Measurements from ENCODE around the gene INF2.

The INF2 gene

GRCh38 chr14:104644091-104644635, 45.3 kb upstream of the INF2 start:
- TF ChIP-seq CTCF (conservative IDR thresholded peaks at IDR 0.05; ENCODE audit: low read depth, low read length), result no peak
- no peak for DNase-seq (ENCODE audit: low read depth)
- no peak overlapping the region for H3K4me3 ChIP-seq (ENCODE audit: low read length)

- no peak for TF ChIP-seq CTCF (conservative IDR thresholded peaks at IDR 0.05; ENCODE audit: low read depth, low read length)
- H3K4me3 ChIP-seq (ENCODE audit: low read length), result no peak overlapping the region
- no peak for DNase-seq (ENCODE audit: low read depth)
These were observed 44.6 kb upstream of the INF2 start for GRCh38 chr14:104644656-104645378.

- no peak overlapping the region for H3K4me3 ChIP-seq (ENCODE audit: low read length)
- TF ChIP-seq CTCF (conservative IDR thresholded peaks at IDR 0.05; ENCODE audit: low read depth, low read length), result no peak
- no peak for DNase-seq (ENCODE audit: low read depth)
These were observed 41.9 kb upstream of the INF2 start for GRCh38 chr14:104647467-104648043.

GRCh38 chr14:104650057-104650980, 39.1 kb upstream of the INF2 start:
- H3K4me3 ChIP-seq (ENCODE audit: low read length), result peak overlapping the region; percentile 57
- no peak for DNase-seq (ENCODE audit: low read depth)
- peak; percentile 98 for TF ChIP-seq CTCF (conservative IDR thresholded peaks at IDR 0.05; ENCODE audit: low read depth, low read length)

GRCh38 chr14:104650981-104651875, 38.2 kb upstream of the INF2 start:
- no peak for DNase-seq (ENCODE audit: low read depth)
- no peak for TF ChIP-seq CTCF (conservative IDR thresholded peaks at IDR 0.05; ENCODE audit: low read depth, low read length)
- no peak overlapping the region for H3K4me3 ChIP-seq (ENCODE audit: low read length)

GRCh38 chr14:104651876-104652260, 37.5 kb upstream of the INF2 start:
- DNase-seq (ENCODE audit: low read depth), result no peak
- H3K4me3 ChIP-seq (ENCODE audit: low read length), result no peak overlapping the region
- no peak for TF ChIP-seq CTCF (conservative IDR thresholded peaks at IDR 0.05; ENCODE audit: low read depth, low read length)

Data from retinal pigment epithelial cell (primary cell).